Mesothelial cell of epicardium (in vitro differentiated cells): ENCODE data around the gene PRELP. TPM values are rescaled to one million over a fixed set of nuclear protein-coding genes. Genes with fewer than 3 reads are reported as not detected.

Source experiments
- DNase-seq, 2 experiments: peaks; one replicate each; pipeline ENCODE4 v3.0.0; 2021; ENCODE audit warnings: low spot score in 2 of 2; ENCODE audit not compliant: unreplicated experiment in 2 of 2
- H3K27ac Mint-ChIP-seq: 2 replicates; pipeline ENCODE4 v1.8.0; 2021; ENCODE audit warnings: mixed read lengths
- H3K27me3 Mint-ChIP-seq: 2 replicates; pipeline ENCODE4 v1.8.0; 2021; ENCODE audit warnings: low read depth, mixed read lengths
- H3K36me3 Mint-ChIP-seq: 2 replicates; pipeline ENCODE4 v1.8.0; 2021; ENCODE audit warnings: mixed read lengths
- H3K4me1 Mint-ChIP-seq: 2 replicates; pipeline ENCODE4 v1.8.0; 2021; ENCODE audit warnings: mixed read lengths
- H3K4me3 Mint-ChIP-seq: 2 replicates; pipeline ENCODE4 v1.8.0; 2021; ENCODE audit warnings: mild to moderate bottlenecking, moderate library complexity, mixed read lengths
- H3K9me3 Mint-ChIP-seq: 2 replicates; pipeline ENCODE4 v1.8.0; 2021; ENCODE audit warnings: mixed read lengths
- total RNA-seq: library from RNA; stranded (reverse); gene quantifications from 3 replicates; pipeline ENCODE4 v1.2.1, GENCODE V29; 2021
- TF ChIP-seq, protein P1 (sequence below): fragments of 200-600 bp; sonication (generic); IDR thresholded peaks from one replicate; pipeline ENCODE4 v1.5.0; 2021; ENCODE audit warnings: antibody characterized with exemption; ENCODE audit not compliant: unreplicated experiment

Gene PRELP
- total RNA-seq, 1 donor from 2014 or later = 2.8 TPM

DNA sequence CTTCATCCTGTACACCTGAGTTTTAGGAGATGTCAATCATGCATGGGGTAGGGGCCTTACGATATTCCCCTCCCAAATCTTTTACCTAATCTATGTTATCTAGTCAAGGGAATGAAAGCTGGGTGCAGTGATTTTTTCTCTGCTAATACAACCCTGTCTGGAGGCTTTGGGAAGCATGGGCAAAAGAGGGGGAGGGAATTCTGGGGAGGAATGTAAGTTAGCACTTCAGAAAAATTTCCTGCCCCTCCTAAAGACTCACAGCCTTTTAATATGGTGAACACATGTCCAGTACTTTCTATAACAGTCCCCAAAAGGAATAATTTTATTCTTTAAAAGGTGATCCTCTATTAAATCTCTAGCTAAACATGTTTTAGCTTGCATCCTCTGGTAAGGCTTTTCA, 25.6 kb upstream of the PRELP start:
- Mint-ChIP-seq H3K4me3 (no peak overlapping the region), H3K36me3 (no peaks in the 10 kb centered on the region), H3K9me3 (peaks cover 7% of the 10 kb centered on the region), H3K27me3 (no peaks in the 10 kb centered on the region), H3K4me1 (peaks cover 40% of the 10 kb centered on the region), H3K27ac (no peak overlapping the region)
- DNase-seq = no peak
- TF ChIP-seq, protein P1, sequence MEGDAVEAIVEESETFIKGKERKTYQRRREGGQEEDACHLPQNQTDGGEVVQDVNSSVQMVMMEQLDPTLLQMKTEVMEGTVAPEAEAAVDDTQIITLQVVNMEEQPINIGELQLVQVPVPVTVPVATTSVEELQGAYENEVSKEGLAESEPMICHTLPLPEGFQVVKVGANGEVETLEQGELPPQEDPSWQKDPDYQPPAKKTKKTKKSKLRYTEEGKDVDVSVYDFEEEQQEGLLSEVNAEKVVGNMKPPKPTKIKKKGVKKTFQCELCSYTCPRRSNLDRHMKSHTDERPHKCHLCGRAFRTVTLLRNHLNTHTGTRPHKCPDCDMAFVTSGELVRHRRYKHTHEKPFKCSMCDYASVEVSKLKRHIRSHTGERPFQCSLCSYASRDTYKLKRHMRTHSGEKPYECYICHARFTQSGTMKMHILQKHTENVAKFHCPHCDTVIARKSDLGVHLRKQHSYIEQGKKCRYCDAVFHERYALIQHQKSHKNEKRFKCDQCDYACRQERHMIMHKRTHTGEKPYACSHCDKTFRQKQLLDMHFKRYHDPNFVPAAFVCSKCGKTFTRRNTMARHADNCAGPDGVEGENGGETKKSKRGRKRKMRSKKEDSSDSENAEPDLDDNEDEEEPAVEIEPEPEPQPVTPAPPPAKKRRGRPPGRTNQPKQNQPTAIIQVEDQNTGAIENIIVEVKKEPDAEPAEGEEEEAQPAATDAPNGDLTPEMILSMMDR = no peak

DNA sequence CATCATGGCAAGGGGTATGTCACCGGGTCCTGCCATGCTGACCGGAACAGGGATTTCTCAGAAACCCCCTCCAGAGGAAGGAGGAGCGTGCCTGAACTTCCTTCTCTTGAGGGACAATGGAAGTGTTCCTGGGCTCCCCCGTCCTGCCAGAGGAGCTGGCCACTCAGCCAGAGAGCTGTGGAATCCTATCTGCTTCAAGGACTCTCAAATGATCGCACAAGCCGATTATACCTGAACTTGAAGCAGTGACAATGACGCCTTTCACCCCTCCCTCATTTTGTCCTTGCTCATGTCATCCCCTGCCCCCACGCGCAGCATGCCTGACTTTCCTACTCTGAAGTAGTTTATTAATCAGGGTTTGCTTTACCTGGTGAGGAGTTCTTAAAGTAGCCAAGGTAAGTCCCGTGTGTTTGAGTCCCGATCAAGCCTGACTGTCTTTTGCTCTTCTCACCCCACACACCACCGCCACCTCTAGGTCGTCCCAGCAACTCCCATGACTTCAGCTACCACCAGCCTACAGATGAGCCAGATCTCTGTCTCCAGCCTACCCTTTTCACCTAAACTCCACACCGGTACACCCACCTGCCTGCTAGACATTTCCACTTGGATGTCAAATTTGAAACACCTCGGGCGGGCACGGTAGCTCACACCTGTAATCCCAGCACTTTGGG, 25.0 kb upstream of the PRELP start:
- H3K4me1 Mint-ChIP-seq = peaks cover 40% of the 10 kb centered on the region
- no peak overlapping the region for H3K27ac Mint-ChIP-seq
- no peak overlapping the region for H3K4me3 Mint-ChIP-seq
- no peak for DNase-seq
- TF ChIP-seq, protein P1 = no peak
- peaks cover under 1% of the 10 kb centered on the region for H3K9me3 Mint-ChIP-seq
- no peaks in the 10 kb centered on the region for H3K27me3 Mint-ChIP-seq
- H3K36me3 Mint-ChIP-seq = no peaks in the 10 kb centered on the region

DNA sequence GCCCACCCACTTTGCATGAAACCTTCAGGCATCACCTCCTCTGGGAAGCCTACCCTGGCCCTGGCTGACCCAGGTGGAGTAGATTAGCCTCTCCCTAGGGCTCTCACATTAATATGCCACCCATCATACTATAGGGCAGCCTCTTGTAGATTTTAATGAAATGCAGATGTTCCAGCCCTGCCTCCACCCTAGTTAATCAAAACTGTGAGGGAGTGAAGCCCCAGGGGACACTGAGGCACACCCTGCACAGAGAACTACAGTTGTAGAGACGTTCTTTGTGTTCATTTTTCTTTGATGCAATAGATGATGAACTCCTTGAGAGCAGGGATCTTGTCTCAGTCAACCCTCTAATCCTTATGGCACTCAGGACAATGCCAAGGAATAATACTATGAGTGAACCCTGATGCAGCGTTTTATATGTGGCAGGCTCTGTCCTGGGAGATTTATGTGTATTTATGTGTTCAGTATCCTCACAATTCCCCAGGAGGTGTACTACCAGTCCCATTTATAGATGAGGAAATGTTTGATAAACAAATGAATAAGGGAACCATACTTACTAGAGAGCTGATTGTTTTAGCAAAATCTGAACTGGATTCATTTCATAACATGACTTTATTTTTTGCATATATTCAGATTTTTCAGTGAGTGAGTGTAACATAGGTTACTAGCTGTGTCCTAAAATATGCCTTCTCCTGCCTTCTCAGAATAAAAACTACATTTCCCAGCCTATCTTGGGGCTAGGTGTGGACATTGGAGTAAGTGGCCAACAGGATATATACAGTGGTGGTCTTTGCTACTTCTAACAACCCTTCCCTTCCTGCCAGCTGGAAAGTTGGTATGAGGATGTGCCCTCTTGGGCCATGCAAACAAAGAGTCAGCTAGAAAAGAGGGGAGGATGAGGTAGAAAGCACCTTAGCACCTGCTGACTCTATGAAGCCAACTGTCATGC, 23.5 kb upstream of the PRELP start:
- H3K4me3 Mint-ChIP-seq = no peak overlapping the region
- DNase-seq = no peak
- H3K9me3 Mint-ChIP-seq = no peaks in the 10 kb centered on the region
- TF ChIP-seq, protein P1 = no peak
- H3K27me3 Mint-ChIP-seq = no peaks in the 10 kb centered on the region
- no peaks in the 10 kb centered on the region for H3K36me3 Mint-ChIP-seq
- H3K4me1 Mint-ChIP-seq = peaks cover 40% of the 10 kb centered on the region
- H3K27ac Mint-ChIP-seq = no peak overlapping the region

DNA sequence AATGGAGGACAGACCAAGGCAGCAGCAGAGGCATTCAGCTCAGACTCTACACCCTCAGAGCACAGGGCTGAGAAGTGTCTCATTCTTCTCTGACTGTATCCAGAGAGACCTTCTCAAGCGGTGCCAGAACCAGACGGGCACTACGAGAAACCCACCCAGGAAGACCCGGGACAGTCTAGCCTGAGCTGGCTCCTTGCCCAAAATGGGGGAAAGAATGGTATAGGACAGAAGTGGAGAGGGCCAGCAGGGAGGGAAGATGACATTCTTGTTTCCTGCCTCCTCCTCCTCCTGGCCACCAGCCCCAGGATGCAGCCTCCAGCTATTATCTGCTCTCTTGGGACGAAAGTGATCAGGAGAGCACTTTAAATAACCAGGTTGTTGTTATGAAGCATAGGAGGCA, 22.6 kb upstream of the PRELP start:
- Mint-ChIP-seq H3K27me3 (no peaks in the 10 kb centered on the region), H3K4me3 (no peak overlapping the region), H3K27ac (no peak overlapping the region), H3K36me3 (no peaks in the 10 kb centered on the region), H3K4me1 (peaks cover 38% of the 10 kb centered on the region), H3K9me3 (no peaks in the 10 kb centered on the region)
- no peak for DNase-seq
- TF ChIP-seq, protein P1 = no peak

DNA sequence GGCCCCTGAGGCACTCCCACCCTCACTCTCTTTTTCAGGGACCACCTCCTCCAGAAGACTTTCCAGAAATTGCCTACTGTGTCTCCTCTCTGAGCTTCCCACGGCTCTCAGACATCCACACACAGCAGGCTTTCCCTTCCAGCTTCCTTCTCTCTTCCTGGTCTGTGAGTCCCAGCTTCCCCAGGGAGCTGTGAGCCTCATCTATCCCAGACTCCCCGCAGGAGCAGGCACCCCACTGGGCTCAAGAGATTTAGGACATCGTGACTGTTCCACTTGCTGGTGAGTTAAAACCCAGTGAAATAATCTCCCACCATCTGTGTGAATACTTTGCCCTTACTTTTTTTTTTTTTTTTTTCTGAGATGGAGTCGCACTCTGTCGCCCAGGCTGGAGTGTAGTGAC, 22.0 kb upstream of the PRELP start:
- Mint-ChIP-seq H3K9me3 (no peaks in the 10 kb centered on the region), H3K36me3 (peaks cover 2% of the 10 kb centered on the region), H3K27ac (no peak overlapping the region), H3K4me1 (peaks cover 32% of the 10 kb centered on the region), H3K27me3 (no peaks in the 10 kb centered on the region), H3K4me3 (no peak overlapping the region)
- DNase-seq = no peak
- TF ChIP-seq, protein P1 = no peak
